DLD1 (cell line): ENCODE measurements around the gene METTL9.

Source experiments
- in situ Hi-C: cut with HindIII; loops from 2 replicates; pipeline ENCODE4 v1.10.0; 2017; ENCODE audit warnings: low sequenced_read_pairs

Gene METTL9

GRCh38 chr16:21703589-21704174 is 104.3 kb downstream of the METTL9 start:
- in situ Hi-C loops, result no loop called here

GRCh38 chr16:21704266-21704665 is 104.9 kb downstream of the METTL9 start:
- in situ Hi-C loops, result no loop called here

- in situ Hi-C loops, result no loop called here
These were observed 105.4 kb downstream of the METTL9 start for GRCh38 chr16:21704733-21705132.
